K562 (cell line): ENCODE measurements around the gene PRIM1. TPM values are rescaled to one million over a fixed set of nuclear protein-coding genes. Genes with fewer than 3 reads are reported as not detected.
A peak's percentile ranks its signal among the peaks of the same experiment; 100 is the strongest.

ENCODE experiments used
- CBX1 ChIP-seq: sonication (generic); IDR thresholded peaks from 2 replicates; pipeline ENCODE4 v1.6.1; 2016; ENCODE audit warnings: antibody characterized with exemption, low read depth, mild to moderate bottlenecking
- MED1 ChIP-seq: sonication (generic); formaldehyde crosslinking; IDR thresholded peaks from 2 replicates; pipeline ENCODE4 v1.8.1; 2023; ENCODE audit warnings: missing genetic modification reagents, borderline replicate concordance
- MEIS2 ChIP-seq: fragments of 450-650 bp; IDR thresholded peaks from 2 replicates; pipeline ENCODE4 v1.6.1; 2014; ENCODE audit warnings: mild to moderate bottlenecking; ENCODE audit not compliant: partially characterized antibody
- NR2C2 ChIP-seq, 2 experiments: fragments of 200-800 bp in 1 of 2; sonication (Bioruptor generic) in 1 of 2; sonication (generic) in 1 of 2; formaldehyde crosslinking in 1 of 2; IDR thresholded peaks; 2 replicates each; pipeline versions ENCODE4 v1.6.1 to v1.8.0; 2016 to 2022; ENCODE audit warnings: mild to moderate bottlenecking in 1 of 2, missing compliant biosample characterization in 1 of 2, missing genetic modification characterization in 1 of 2, missing genetic modification reagents in 1 of 2
- ZBTB17 ChIP-seq: fragments of 450-650 bp; formaldehyde crosslinking; IDR thresholded peaks from 2 replicates; pipeline ENCODE4 v1.4.0; 2020; ENCODE audit warnings: mild to moderate bottlenecking
- ZBTB33 ChIP-seq: sonication (generic); formaldehyde crosslinking; IDR thresholded peaks from 2 replicates; pipeline ENCODE4 v1.8.1; 2023; ENCODE audit warnings: mild to moderate bottlenecking, missing genetic modification reagents
- ZKSCAN1 ChIP-seq: fragments of 150-350 bp; IDR thresholded peaks from 2 replicates; pipeline ENCODE4 v1.6.1; 2016; ENCODE audit warnings: low read depth, low read length
- ZNF583 ChIP-seq: fragments of 250-450 bp; sonication (Bioruptor Pico); IDR thresholded peaks from 2 replicates; pipeline ENCODE4 v1.4.0; 2020
- polyA plus RNA-seq, 8 experiments: library from polyadenylated mRNA; depleted of rRNA in 4 of 8; stranded (reverse) in 5 of 8; unstranded in 3 of 8; fragments of >200 nt; fragmentation: Nextera tagmentation in 2 of 8; fragmentation: Illumina TruSeq in 1 of 8; extraction: Ambion mirVana in 2 of 8; extraction: Trizol in 1 of 8; gene quantifications; 2 replicates each; pipeline versions ENCODE4 v1.2.1 to v1.2.3, GENCODE V29; 2011 to 2014; ENCODE audit warnings: inconsistent platforms in 1 of 8, missing spikeins in 1 of 8
- total RNA-seq, 7 experiments: library from RNA; depleted of rRNA in 6 of 7; stranded (reverse); fragments of >200 nt in 6 of 7; fragmentation: Illumina TruSeq in 2 of 7; extraction: Trizol in 2 of 7; gene quantifications; 2 replicates each; pipeline versions ENCODE4 v1.2.1 to v1.2.3, GENCODE V29; 2011 to 2021; ENCODE audit warnings: low replicate concordance in 1 of 7
- TF ChIP-seq, protein P1 (sequence below): sonication (generic); formaldehyde crosslinking; IDR thresholded peaks from 2 replicates; pipeline ENCODE4 v1.8.1; 2023; ENCODE audit warnings: missing genetic modification reagents, mild to moderate bottlenecking, borderline replicate concordance
- TF ChIP-seq, protein P2 (sequence below), 2 experiments: fragments of 450-650 bp in 1 of 2; sonication (generic) in 1 of 2; formaldehyde crosslinking in 1 of 2; IDR thresholded peaks; 2 replicates each; pipeline versions ENCODE4 v1.7.1 to v1.9.0; 2016 to 2022; ENCODE audit warnings: inconsistent platforms in 1 of 2, mild to moderate bottlenecking in 1 of 2, missing genetic modification reagents in 1 of 2

Gene PRIM1
- total and polyA plus RNA-seq, 9 of the 15 experiments (the other 6 are each of a cell fraction or from before 2014, with no cell fraction given) = 67.2 to 179 (median 140) TPM

GRCh38 chr12:56695327-56696101 lies 56.6 kb downstream of the PRIM1 start (continued):
- TF ChIP-seq, protein P1, sequence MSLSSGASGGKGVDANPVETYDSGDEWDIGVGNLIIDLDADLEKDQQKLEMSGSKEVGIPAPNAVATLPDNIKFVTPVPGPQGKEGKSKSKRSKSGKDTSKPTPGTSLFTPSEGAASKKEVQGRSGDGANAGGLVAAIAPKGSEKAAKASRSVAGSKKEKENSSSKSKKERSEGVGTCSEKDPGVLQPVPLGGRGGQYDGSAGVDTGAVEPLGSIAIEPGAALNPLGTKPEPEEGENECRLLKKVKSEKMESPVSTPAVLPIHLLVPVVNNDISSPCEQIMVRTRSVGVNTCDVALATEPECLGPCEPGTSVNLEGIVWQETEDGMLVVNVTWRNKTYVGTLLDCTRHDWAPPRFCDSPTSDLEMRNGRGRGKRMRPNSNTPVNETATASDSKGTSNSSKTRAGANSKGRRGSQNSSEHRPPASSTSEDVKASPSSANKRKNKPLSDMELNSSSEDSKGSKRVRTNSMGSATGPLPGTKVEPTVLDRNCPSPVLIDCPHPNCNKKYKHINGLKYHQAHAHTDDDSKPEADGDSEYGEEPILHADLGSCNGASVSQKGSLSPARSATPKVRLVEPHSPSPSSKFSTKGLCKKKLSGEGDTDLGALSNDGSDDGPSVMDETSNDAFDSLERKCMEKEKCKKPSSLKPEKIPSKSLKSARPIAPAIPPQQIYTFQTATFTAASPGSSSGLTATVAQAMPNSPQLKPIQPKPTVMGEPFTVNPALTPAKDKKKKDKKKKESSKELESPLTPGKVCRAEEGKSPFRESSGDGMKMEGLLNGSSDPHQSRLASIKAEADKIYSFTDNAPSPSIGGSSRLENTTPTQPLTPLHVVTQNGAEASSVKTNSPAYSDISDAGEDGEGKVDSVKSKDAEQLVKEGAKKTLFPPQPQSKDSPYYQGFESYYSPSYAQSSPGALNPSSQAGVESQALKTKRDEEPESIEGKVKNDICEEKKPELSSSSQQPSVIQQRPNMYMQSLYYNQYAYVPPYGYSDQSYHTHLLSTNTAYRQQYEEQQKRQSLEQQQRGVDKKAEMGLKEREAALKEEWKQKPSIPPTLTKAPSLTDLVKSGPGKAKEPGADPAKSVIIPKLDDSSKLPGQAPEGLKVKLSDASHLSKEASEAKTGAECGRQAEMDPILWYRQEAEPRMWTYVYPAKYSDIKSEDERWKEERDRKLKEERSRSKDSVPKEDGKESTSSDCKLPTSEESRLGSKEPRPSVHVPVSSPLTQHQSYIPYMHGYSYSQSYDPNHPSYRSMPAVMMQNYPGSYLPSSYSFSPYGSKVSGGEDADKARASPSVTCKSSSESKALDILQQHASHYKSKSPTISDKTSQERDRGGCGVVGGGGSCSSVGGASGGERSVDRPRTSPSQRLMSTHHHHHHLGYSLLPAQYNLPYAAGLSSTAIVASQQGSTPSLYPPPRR (CRISPR knock-in tag) = no peak
- TF ChIP-seq NR2C2 (CRISPR knock-in tag; IDR thresholded peaks at IDR 0.05) (no peak), NR2C2 (tag; IDR thresholded peaks at IDR 0.05) (no peak), ZBTB17 (no peak), CBX1 (no peak), MEIS2 (no peak), ZNF583 (CRISPR knock-in tag) (no peak), MED1 (no peak), ZBTB33 (CRISPR knock-in tag) (no peak), ZKSCAN1 (peak; percentile 22; the same call in 1 of the 2 replicates)
- TF ChIP-seq, protein P2, sequence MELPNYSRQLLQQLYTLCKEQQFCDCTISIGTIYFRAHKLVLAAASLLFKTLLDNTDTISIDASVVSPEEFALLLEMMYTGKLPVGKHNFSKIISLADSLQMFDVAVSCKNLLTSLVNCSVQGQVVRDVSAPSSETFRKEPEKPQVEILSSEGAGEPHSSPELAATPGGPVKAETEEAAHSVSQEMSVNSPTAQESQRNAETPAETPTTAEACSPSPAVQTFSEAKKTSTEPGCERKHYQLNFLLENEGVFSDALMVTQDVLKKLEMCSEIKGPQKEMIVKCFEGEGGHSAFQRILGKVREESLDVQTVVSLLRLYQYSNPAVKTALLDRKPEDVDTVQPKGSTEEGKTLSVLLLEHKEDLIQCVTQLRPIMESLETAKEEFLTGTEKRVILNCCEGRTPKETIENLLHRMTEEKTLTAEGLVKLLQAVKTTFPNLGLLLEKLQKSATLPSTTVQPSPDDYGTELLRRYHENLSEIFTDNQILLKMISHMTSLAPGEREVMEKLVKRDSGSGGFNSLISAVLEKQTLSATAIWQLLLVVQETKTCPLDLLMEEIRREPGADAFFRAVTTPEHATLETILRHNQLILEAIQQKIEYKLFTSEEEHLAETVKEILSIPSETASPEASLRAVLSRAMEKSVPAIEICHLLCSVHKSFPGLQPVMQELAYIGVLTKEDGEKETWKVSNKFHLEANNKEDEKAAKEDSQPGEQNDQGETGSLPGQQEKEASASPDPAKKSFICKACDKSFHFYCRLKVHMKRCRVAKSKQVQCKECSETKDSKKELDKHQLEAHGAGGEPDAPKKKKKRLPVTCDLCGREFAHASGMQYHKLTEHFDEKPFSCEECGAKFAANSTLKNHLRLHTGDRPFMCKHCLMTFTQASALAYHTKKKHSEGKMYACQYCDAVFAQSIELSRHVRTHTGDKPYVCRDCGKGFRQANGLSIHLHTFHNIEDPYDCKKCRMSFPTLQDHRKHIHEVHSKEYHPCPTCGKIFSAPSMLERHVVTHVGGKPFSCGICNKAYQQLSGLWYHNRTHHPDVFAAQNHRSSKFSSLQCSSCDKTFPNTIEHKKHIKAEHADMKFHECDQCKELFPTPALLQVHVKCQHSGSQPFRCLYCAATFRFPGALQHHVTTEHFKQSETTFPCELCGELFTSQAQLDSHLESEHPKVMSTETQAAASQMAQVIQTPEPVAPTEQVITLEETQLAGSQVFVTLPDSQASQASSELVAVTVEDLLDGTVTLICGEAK (IDR thresholded peaks at IDR 0.05) = peak; percentile 40; the same call in 1 of the 2 replicates
- TF ChIP-seq, protein P2 (CRISPR knock-in tag; IDR thresholded peaks at IDR 0.05) = no peak
